Testis (tissue), 2 donors: Measurements from ENCODE around the gene ADAMTSL1.

Experiments
- POLR2A ChIP-seq: fragments of 450-650 bp; IDR thresholded peaks from one replicate; pipeline ENCODE4 v1.6.1; 2017; ENCODE audit warnings: antibody characterized with exemption, mild to moderate bottlenecking, moderate library complexity
- TF ChIP-seq, protein P1 (sequence below), 3 experiments: fragments of 450-650 bp in 2 of 3; fragments of 200-600 bp in 1 of 3; sonication (generic) in 1 of 3; IDR thresholded peaks; one replicate each; pipeline ENCODE4 v1.5.1; 2016 to 2019; ENCODE audit warnings: antibody characterized with exemption in 3 of 3, mild to moderate bottlenecking in 2 of 3, moderate library complexity in 1 of 3

DNA sequence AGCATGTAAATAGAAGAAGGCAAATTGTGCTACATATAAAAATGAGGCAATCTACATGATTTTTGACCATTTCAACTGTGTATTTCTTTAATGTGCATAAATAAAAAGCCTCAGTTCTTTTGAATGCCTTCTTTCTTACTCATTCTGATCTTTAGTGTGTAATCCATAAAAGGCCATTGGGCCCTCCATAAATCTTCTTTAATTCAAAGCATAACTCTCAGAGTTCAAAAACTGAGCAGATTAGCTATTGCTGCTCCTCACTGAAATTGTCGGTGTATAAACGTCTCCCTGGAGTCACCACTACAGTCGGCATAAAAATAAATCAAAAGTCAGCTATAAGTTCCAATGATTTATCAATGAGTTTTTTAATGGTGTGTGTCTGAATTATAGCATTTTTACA is 45.3 kb upstream of the ADAMTSL1 start:
- TF ChIP-seq, protein P1, sequence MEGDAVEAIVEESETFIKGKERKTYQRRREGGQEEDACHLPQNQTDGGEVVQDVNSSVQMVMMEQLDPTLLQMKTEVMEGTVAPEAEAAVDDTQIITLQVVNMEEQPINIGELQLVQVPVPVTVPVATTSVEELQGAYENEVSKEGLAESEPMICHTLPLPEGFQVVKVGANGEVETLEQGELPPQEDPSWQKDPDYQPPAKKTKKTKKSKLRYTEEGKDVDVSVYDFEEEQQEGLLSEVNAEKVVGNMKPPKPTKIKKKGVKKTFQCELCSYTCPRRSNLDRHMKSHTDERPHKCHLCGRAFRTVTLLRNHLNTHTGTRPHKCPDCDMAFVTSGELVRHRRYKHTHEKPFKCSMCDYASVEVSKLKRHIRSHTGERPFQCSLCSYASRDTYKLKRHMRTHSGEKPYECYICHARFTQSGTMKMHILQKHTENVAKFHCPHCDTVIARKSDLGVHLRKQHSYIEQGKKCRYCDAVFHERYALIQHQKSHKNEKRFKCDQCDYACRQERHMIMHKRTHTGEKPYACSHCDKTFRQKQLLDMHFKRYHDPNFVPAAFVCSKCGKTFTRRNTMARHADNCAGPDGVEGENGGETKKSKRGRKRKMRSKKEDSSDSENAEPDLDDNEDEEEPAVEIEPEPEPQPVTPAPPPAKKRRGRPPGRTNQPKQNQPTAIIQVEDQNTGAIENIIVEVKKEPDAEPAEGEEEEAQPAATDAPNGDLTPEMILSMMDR (IDR thresholded peaks at IDR 0.05): no peak
- TF ChIP-seq POLR2A: no peak
